Karpas-422 (cell line): ENCODE results near the gene SMIM34. TPM values are rescaled to one million over a fixed set of nuclear protein-coding genes. Genes with fewer than 3 reads are reported as not detected.

Experiments
- small RNA-seq: library from RNA; depleted of rRNA; stranded (forward); fragments of <200 nt; gene quantifications from one replicate; pipeline ENCODE3, GENCODE V24; 2014
- total RNA-seq: library from RNA; depleted of rRNA; stranded (reverse); fragments of >200 nt; shearing (Covaris generic); gene quantifications from 2 replicates; pipeline ENCODE4 v1.2.3, GENCODE V29; 2014; ENCODE audit warnings: low replicate concordance; rRNA removed

SMIM34 gene
- total RNA-seq, 1 experiment from 2014 or later: not detected

Small RNAs within 50 kb of the gene (small RNA-seq; reads per million reads assigned to genes)
- gene RF00614: not detected

Other genes starting within 250 kb of the SMIM34 start
- not detected in 2 replicates for gene KCNE2, start 59.9 kb downstream of the SMIM34 start, total RNA-seq
- gene SMIM11, start 48.4 kb downstream of the SMIM34 start, total RNA-seq: 3.5 and 13.5 TPM in 2 replicates
- not detected in 2 replicates for gene KCNE1, start 88.3 kb upstream of the SMIM34 start, total RNA-seq
- gene RCAN1, start 191.2 kb upstream of the SMIM34 start, total RNA-seq: 2.5 and 3.4 TPM in 2 replicates
- not detected in 2 replicates for gene CLIC6, start 245.0 kb upstream of the SMIM34 start, total RNA-seq